ENCODE results near the gene NAV2.

NAV2 gene

GRCh38 chr11:20161230-20161918 is 448.7 kb downstream of the NAV2 start:
- H3K4me3 ChIP-seq (ENCODE audit: low read length): no peak overlapping the region
- no peak for TF ChIP-seq CTCF (IDR thresholded peaks at IDR 0.05; ENCODE audit: insufficient read depth, low read depth, low read length, missing control alignments)
- DNase-seq (ENCODE audit: low read depth): no peak

GRCh38 chr11:20161923-20162744 is 449.5 kb downstream of the NAV2 start:
- no peak for DNase-seq (ENCODE audit: low read depth)
- H3K4me3 ChIP-seq (ENCODE audit: low read length): no peak overlapping the region
- no peak for TF ChIP-seq CTCF (IDR thresholded peaks at IDR 0.05; ENCODE audit: insufficient read depth, low read depth, low read length, missing control alignments)

- DNase-seq (ENCODE audit: low read depth): peak; percentile 27
- H3K4me3 ChIP-seq (ENCODE audit: low read length): no peak overlapping the region
- TF ChIP-seq CTCF (IDR thresholded peaks at IDR 0.05; ENCODE audit: insufficient read depth, low read depth, low read length, missing control alignments): no peak
Observed at GRCh38 chr11:20162824-20163782, 450.5 kb downstream of the NAV2 start.

- TF ChIP-seq CTCF (IDR thresholded peaks at IDR 0.05; ENCODE audit: insufficient read depth, low read depth, low read length, missing control alignments): no peak
- H3K4me3 ChIP-seq (ENCODE audit: low read length): no peak overlapping the region
- DNase-seq (ENCODE audit: low read depth): no peak
Observed at GRCh38 chr11:20163783-20164481, 451.3 kb downstream of the NAV2 start.
